ENCODE measurements around the gene BCHE.

Gene BCHE

GRCh38 chr3:165837058-165837525 is at the start of gene BCHE:
Gene BCHE (minus strand): TSS chr3:165837423. CDS start chr3:165831033, 6,390 bp downstream.
- peak; percentile 86 for DNase-seq (ENCODE audit: low read depth)
- peak within 1 kb of the TSS; percentile 67 for H3K4me3 ChIP-seq (replicated peaks; ENCODE audit: low read depth, low read length)
- TF ChIP-seq CTCF (IDR thresholded peaks at IDR 0.05; ENCODE audit: low read length, missing control alignments) = no peak

GRCh38 chr3:165885558-165886270 is 48.5 kb upstream of the BCHE start:
- no peak overlapping the region for H3K4me3 ChIP-seq (replicated peaks; ENCODE audit: low read depth, low read length)
- DNase-seq (ENCODE audit: low read depth) = no peak
- no peak for TF ChIP-seq CTCF (IDR thresholded peaks at IDR 0.05; ENCODE audit: low read length, missing control alignments)

GRCh38 chr3:165884518-165884917 is 47.3 kb upstream of the BCHE start:
- TF ChIP-seq CTCF (IDR thresholded peaks at IDR 0.05; ENCODE audit: low read length, missing control alignments) = no peak
- no peak for DNase-seq (ENCODE audit: low read depth)
- no peak overlapping the region for H3K4me3 ChIP-seq (replicated peaks; ENCODE audit: low read depth, low read length)

GRCh38 chr3:165883863-165884478 is 46.7 kb upstream of the BCHE start:
- no peak for TF ChIP-seq CTCF (IDR thresholded peaks at IDR 0.05; ENCODE audit: low read length, missing control alignments)
- DNase-seq (ENCODE audit: low read depth) = no peak
- H3K4me3 ChIP-seq (replicated peaks; ENCODE audit: low read depth, low read length) = no peak overlapping the region

GRCh38 chr3:165883117-165883516 is 45.9 kb upstream of the BCHE start:
- DNase-seq (ENCODE audit: low read depth) = no peak
- no peak for TF ChIP-seq CTCF (IDR thresholded peaks at IDR 0.05; ENCODE audit: low read length, missing control alignments)

GRCh38 chr3:165875644-165876043 is 38.4 kb upstream of the BCHE start:
- no peak for TF ChIP-seq CTCF (IDR thresholded peaks at IDR 0.05; ENCODE audit: low read length, missing control alignments)
- no peak overlapping the region for H3K4me3 ChIP-seq (replicated peaks; ENCODE audit: low read depth, low read length)
- no peak for DNase-seq (ENCODE audit: low read depth)

More at GRCh38 chr3:165883117-165883516, 45.9 kb upstream of the BCHE start:
- no peak overlapping the region for H3K4me3 ChIP-seq (replicated peaks; ENCODE audit: low read depth, low read length)
